DOHH2 (cell line): ENCODE measurements around the gene EIF2B1.

Experiments used
- H3F3A ChIP-seq: fragments of 200-600 bp; sonication (generic), shearing (Covaris generic); 2 replicates; pipeline ENCODE4 v1.6.0; 2016; ENCODE audit warnings: antibody characterized with exemption, mild to moderate bottlenecking; ENCODE audit not compliant: control insufficient read depth, insufficient read depth
- H3K27ac ChIP-seq: fragments of 200-600 bp; sonication (generic); 2 replicates; pipeline ENCODE4 v1.5.1; 2014; ENCODE audit warnings: low read depth, mild to moderate bottlenecking, low read length, moderate library complexity
- H3K27me3 ChIP-seq: fragments of 200-600 bp; sonication (generic); 2 replicates; pipeline ENCODE4 v1.6.1; 2014; ENCODE audit warnings: mild to moderate bottlenecking, low read length, mixed read lengths; ENCODE audit not compliant: control insufficient read depth
- H3K36me3 ChIP-seq: fragments of 200-600 bp; sonication (generic); 2 replicates; pipeline ENCODE4 v1.6.1; 2014; ENCODE audit warnings: mild to moderate bottlenecking, low read length, moderate library complexity, mixed read lengths; ENCODE audit not compliant: control insufficient read depth
- H3K4me1 ChIP-seq: fragments of 200-600 bp; sonication (generic); 2 replicates; pipeline ENCODE4 v1.6.1; 2014; ENCODE audit warnings: mild to moderate bottlenecking, low read length, mixed read lengths; ENCODE audit not compliant: control insufficient read depth
- H3K4me2 ChIP-seq: fragments of 200-600 bp; sonication (generic); 2 replicates; pipeline ENCODE4 v1.6.0; 2014; ENCODE audit warnings: mild to moderate bottlenecking, low read length, moderate library complexity
- H3K4me3 ChIP-seq: fragments of 200-600 bp; sonication (generic); 2 replicates; pipeline ENCODE4 v1.5.1; 2014; ENCODE audit warnings: mild to moderate bottlenecking, low read length, mixed read lengths
- H3K79me2 ChIP-seq: fragments of 200-600 bp; sonication (generic); 2 replicates; pipeline ENCODE4 v1.6.1; 2014; ENCODE audit warnings: mild to moderate bottlenecking, low read length, mixed read lengths; ENCODE audit not compliant: control insufficient read depth
- H3K9me2 ChIP-seq: fragments of 200-600 bp; sonication (generic); replicated peaks from 2 replicates; pipeline ENCODE4 v1.6.1; 2014; ENCODE audit warnings: mild to moderate bottlenecking, low read length, mixed read lengths; ENCODE audit not compliant: control insufficient read depth
- H3K9me3 ChIP-seq: fragments of 200-600 bp; sonication (generic); 2 replicates; pipeline ENCODE4 v1.6.1; 2014; ENCODE audit warnings: antibody characterized with exemption, low read length, mixed read lengths; ENCODE audit not compliant: control insufficient read depth, insufficient read depth
- H4K20me1 ChIP-seq: fragments of 200-600 bp; sonication (generic); 2 replicates; pipeline ENCODE4 v1.6.0; 2014; ENCODE audit warnings: low read depth, mild to moderate bottlenecking, antibody characterized with exemption, low read length, moderate library complexity; ENCODE audit not compliant: control insufficient read depth, insufficient read depth
- EZH2phosphoT487 ChIP-seq: fragments of 200-600 bp; sonication (generic); IDR thresholded peaks from 2 replicates; pipeline ENCODE4 v1.6.1; 2017; ENCODE audit warnings: borderline replicate concordance, mild to moderate bottlenecking, antibody characterized with exemption, low read length, moderate library complexity, mixed read lengths
- TF ChIP-seq, protein P1 (sequence below): fragments of 200-600 bp; sonication (generic); IDR thresholded peaks from one replicate; pipeline ENCODE4 v1.5.1; 2014; ENCODE audit warnings: antibody characterized with exemption, mild to moderate bottlenecking, low read depth, low read length; ENCODE audit not compliant: poor library complexity, severe bottlenecking

Gene EIF2B1

DNA sequence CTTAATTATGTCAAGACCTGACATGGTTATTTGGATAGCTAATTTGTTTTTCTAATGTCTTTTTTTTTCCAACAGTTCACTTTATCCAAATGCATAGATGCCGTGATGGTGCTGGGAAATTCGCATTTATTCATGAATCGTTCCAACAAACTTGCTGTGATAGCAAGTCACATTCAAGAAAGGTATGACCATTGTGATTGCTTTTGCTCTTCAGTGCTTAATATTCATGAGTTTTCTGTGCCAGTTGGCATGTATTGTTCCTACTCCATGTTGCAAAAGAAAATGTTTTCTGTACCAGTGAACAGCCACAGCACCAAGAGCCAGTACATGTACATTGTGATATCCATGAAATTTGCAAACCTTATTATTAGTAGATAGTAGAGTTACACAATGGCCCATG, 11.9 kb upstream of the EIF2B1 start:
- H3K4me1 ChIP-seq: no peaks in the 10 kb centered on the region
- no peaks in the 10 kb centered on the region for H3K9me3 ChIP-seq
- peaks cover 81% of the 10 kb centered on the region for H3K36me3 ChIP-seq
- no peak for TF ChIP-seq EZH2phosphoT487
- TF ChIP-seq, protein P1, sequence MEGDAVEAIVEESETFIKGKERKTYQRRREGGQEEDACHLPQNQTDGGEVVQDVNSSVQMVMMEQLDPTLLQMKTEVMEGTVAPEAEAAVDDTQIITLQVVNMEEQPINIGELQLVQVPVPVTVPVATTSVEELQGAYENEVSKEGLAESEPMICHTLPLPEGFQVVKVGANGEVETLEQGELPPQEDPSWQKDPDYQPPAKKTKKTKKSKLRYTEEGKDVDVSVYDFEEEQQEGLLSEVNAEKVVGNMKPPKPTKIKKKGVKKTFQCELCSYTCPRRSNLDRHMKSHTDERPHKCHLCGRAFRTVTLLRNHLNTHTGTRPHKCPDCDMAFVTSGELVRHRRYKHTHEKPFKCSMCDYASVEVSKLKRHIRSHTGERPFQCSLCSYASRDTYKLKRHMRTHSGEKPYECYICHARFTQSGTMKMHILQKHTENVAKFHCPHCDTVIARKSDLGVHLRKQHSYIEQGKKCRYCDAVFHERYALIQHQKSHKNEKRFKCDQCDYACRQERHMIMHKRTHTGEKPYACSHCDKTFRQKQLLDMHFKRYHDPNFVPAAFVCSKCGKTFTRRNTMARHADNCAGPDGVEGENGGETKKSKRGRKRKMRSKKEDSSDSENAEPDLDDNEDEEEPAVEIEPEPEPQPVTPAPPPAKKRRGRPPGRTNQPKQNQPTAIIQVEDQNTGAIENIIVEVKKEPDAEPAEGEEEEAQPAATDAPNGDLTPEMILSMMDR: no peak
- no peaks in the 10 kb centered on the region for H3F3A ChIP-seq
- no peak overlapping the region for H3K4me2 ChIP-seq
- H3K79me2 ChIP-seq: peaks cover 27% of the 10 kb centered on the region
- H4K20me1 ChIP-seq: no peaks in the 10 kb centered on the region
- H3K27me3 ChIP-seq: no peaks in the 10 kb centered on the region
- H3K4me3 ChIP-seq: no peak overlapping the region
- H3K27ac ChIP-seq: no peak overlapping the region
- H3K9me2 ChIP-seq: no peaks in the 10 kb centered on the region

DNA sequence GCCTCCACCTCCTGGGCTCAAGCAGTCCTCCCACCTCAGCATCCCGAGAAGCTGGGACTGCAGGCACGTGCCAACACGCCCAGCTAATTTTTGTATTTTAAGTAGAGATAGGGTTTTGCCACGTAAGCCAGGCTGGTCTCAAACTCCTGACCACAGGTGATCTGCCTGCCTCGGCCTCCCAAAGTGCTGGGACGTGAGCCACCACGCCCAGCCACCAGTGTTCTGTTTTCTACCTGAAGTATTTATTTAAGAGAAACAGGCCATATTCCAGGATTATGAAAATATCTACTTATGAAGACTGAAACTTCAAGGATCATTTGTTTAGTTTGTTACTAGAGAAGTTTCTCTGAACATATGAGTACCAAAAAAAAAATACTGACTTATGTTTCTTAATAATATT, 10.4 kb upstream of the EIF2B1 start:
- Histone ChIP-seq H3F3A (no peaks in the 10 kb centered on the region), H3K79me2 (peaks cover 33% of the 10 kb centered on the region), H3K4me2 (no peak overlapping the region), H3K36me3 (peaks cover 72% of the 10 kb centered on the region), H3K4me3 (no peak overlapping the region), H3K27ac (no peak overlapping the region), H3K9me2 (no peaks in the 10 kb centered on the region), H3K4me1 (no peaks in the 10 kb centered on the region), H4K20me1 (no peaks in the 10 kb centered on the region), H3K9me3 (no peaks in the 10 kb centered on the region), H3K27me3 (no peaks in the 10 kb centered on the region)
- TF ChIP-seq, protein P1: no peak
- no peak for TF ChIP-seq EZH2phosphoT487

DNA sequence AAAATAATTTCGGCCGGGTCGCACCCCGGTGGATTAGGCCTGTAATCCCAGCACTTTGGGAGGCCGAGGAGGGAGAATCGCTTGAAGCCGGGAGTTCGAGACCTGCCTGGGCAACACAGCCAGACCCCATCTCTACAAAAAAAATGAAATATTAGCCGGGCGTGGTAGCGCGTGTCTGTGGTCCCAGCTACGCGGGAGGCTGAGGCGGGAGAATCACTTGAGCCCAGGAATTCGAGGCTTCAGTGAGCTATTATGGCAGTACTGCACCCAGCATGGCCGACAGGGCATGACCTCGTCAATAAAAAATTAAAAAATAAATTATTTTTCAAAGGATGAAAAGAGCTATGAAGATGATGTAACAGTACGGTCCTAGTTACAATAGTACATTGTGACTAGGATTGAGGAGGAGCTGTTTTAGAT, 666 bp upstream of the EIF2B1 start:
- H3K79me2 ChIP-seq: peaks cover 79% of the 10 kb centered on the region
- no peak for TF ChIP-seq EZH2phosphoT487
- TF ChIP-seq, protein P1: no peak
- 0 out of 2 replicates have a peak, but pooled peaks cover 4% of the 10 kb centered on the region for H4K20me1 ChIP-seq

More for the DNA sequence above, 666 bp upstream of the EIF2B1 start:
- Histone ChIP-seq H3K36me3 (peaks cover 31% of the 10 kb centered on the region), H3K4me1 (peaks cover 12% of the 10 kb centered on the region), H3K9me2 (no peaks in the 10 kb centered on the region), H3K27me3 (no peaks in the 10 kb centered on the region), H3K9me3 (no peaks in the 10 kb centered on the region), H3K4me3 (peak overlapping the region; percentile 99), H3F3A (peaks cover 4% of the 10 kb centered on the region; the same call in 1 of the 2 replicates), H3K27ac (peak overlapping the region; percentile 38), H3K4me2 (peak overlapping the region; percentile 59)
